ENCODE data around the gene GREB1. TPM values are rescaled to one million over a fixed set of nuclear protein-coding genes. Genes with fewer than 3 reads are reported as not detected.

GREB1 gene
- total RNA-seq, 1 donor from 2014 or later, result 2.3 TPM

DNA sequence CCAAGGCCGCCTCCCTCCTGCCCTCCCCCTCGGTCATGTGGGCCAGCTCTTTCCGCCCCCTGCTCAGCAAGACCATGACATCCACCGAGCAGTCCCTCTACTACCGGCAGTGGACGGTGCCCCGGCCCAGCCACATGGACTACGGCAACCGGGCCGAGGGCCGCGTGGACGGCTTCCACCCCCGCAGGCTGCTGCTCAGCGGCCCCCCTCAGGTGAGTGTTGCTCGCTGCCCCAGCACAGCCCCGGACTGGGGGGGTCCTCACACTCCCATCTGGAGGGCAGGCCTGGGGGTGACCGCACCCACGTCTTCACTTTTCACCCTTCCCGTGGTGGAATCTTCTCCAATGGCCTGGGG is 84.8 kb downstream of the GREB1 start:
- no peak overlapping the region for H3K27ac ChIP-seq
- TF ChIP-seq, protein P1, sequence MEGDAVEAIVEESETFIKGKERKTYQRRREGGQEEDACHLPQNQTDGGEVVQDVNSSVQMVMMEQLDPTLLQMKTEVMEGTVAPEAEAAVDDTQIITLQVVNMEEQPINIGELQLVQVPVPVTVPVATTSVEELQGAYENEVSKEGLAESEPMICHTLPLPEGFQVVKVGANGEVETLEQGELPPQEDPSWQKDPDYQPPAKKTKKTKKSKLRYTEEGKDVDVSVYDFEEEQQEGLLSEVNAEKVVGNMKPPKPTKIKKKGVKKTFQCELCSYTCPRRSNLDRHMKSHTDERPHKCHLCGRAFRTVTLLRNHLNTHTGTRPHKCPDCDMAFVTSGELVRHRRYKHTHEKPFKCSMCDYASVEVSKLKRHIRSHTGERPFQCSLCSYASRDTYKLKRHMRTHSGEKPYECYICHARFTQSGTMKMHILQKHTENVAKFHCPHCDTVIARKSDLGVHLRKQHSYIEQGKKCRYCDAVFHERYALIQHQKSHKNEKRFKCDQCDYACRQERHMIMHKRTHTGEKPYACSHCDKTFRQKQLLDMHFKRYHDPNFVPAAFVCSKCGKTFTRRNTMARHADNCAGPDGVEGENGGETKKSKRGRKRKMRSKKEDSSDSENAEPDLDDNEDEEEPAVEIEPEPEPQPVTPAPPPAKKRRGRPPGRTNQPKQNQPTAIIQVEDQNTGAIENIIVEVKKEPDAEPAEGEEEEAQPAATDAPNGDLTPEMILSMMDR (IDR thresholded peaks at IDR 0.05), result no peak
- H3K4me1 ChIP-seq, result no peaks in the 10 kb centered on the region
- DNase-seq (no peak), ATAC-seq (no peak)
- H3K27me3 ChIP-seq (ENCODE audit: low read depth), result no peaks in the 10 kb centered on the region
- intact Hi-C loops (cut with DNase I), result no loop called here
- no peak overlapping the region for H3K4me3 ChIP-seq
- H3K36me3 ChIP-seq, result no peaks in the 10 kb centered on the region
- no peaks in the 10 kb centered on the region for H3K9me3 ChIP-seq

DNA sequence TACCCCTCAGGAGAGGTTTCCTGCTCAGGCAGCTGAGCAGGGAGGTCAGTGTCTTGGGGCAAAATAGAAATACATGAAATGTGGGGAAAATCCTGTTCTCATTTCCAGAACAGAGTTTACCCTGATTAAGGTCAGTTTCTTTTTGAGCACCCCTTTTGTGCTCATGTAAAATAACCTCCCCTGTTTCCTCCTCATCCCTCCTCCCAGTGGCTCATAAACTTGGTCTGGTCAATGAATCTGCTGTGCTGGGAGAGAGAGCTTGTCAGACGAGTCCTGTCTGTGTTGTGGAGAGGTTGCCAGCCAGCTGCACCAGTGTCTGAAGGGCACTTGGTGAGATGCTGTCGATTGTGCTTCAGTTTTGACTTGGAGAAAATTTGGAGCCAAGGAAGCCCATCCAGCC is 87.6 kb downstream of the GREB1 start:
- no peaks in the 10 kb centered on the region for H3K4me1 ChIP-seq
- H3K27ac ChIP-seq, result no peak overlapping the region
- no peak for DNase-seq
- no peak overlapping the region for H3K4me3 ChIP-seq
- intact Hi-C loops (cut with DNase I), result no loop called here
- no peak for ATAC-seq
- TF ChIP-seq, protein P1 (IDR thresholded peaks at IDR 0.05), result no peak
- H3K9me3 ChIP-seq, result no peaks in the 10 kb centered on the region
- H3K27me3 ChIP-seq (ENCODE audit: low read depth), result no peaks in the 10 kb centered on the region
- H3K36me3 ChIP-seq, result no peaks in the 10 kb centered on the region

DNA sequence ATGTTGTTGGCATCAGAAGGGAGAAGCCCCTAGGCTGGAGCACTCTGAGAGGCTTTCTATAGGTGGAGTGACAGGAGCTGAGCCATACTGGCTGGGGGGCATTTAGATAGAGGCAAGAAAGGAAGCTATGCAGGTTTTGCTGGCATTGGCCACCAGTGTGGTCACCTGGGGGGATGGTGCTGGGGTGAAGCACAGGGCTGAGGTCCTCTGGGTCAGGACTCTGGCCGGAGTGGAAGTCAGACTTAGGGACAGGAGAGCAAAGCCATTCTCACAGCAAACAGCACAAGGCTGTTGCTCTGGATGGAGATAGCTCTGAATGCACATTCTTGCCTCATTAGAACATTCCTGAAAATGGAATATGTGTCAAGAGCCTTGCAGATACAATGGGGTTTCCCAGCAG is 88.8 kb downstream of the GREB1 start:
- H3K27ac ChIP-seq, result no peak overlapping the region
- TF ChIP-seq, protein P1 (IDR thresholded peaks at IDR 0.05), result no peak
- no peaks in the 10 kb centered on the region for H3K9me3 ChIP-seq
- no peaks in the 10 kb centered on the region for H3K27me3 ChIP-seq (ENCODE audit: low read depth)
- ATAC-seq, result no peak
- no peak for DNase-seq
- intact Hi-C loops (cut with DNase I), result no loop called here
- H3K36me3 ChIP-seq, result no peaks in the 10 kb centered on the region
- no peak overlapping the region for H3K4me3 ChIP-seq
- H3K4me1 ChIP-seq, result no peaks in the 10 kb centered on the region

DNA sequence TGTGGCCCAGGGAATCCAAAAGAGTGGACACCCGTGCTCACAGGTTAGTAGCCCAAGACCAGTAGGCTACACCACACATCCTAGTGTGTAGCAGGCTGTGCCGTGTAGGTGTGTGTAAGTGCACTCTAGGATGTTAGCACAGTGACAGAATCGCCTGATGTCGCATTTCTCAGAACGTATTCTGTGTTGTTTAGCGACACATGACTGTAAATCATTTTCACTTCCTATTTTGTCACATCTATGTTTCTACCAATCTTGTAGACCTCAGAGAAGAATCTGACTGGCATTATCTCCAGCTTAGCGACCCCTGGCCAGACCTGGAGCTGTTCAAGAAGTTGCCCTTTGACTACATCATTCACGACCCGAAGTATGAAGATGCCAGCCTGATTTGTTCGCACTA is 91.0 kb downstream of the GREB1 start:
- no peak overlapping the region for H3K4me3 ChIP-seq
- no peaks in the 10 kb centered on the region for H3K27me3 ChIP-seq (ENCODE audit: low read depth)
- TF ChIP-seq, protein P1 (IDR thresholded peaks at IDR 0.05), result no peak
- H3K36me3 ChIP-seq, result no peaks in the 10 kb centered on the region
- ATAC-seq (no peak), DNase-seq (no peak)
- intact Hi-C loops (cut with DNase I), result no loop called here
- no peaks in the 10 kb centered on the region for H3K4me1 ChIP-seq
- no peak overlapping the region for H3K27ac ChIP-seq
- no peaks in the 10 kb centered on the region for H3K9me3 ChIP-seq

DNA sequence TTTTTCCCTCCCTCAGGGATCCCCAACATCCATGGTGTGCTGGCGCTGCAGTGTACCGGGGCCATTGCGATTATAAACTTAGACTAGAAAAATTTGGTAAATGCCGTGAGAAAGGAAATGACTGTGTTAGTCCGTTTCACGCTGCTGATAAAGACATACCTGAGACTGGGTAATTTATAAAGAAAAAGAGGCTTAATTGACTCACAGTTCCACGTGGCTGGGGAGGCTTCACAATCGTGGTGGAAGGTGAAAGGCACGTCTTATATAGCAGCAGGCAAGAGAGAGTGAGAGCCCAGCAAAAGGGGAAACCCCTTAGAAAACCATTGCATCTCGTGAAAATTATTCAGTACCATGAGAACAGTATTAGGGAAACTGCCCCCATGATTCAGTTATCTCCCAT is 91.8 kb downstream of the GREB1 start:
- Histone ChIP-seq H3K4me3 (no peak overlapping the region), H3K9me3 (no peaks in the 10 kb centered on the region), H3K27ac (no peak overlapping the region), H3K27me3 (ENCODE audit: low read depth) (no peaks in the 10 kb centered on the region), H3K36me3 (no peaks in the 10 kb centered on the region), H3K4me1 (no peaks in the 10 kb centered on the region)
- TF ChIP-seq, protein P1 (IDR thresholded peaks at IDR 0.05), result no peak
- DNase-seq (no peak), ATAC-seq (no peak)
- intact Hi-C loops (cut with DNase I), result no loop called here

DNA sequence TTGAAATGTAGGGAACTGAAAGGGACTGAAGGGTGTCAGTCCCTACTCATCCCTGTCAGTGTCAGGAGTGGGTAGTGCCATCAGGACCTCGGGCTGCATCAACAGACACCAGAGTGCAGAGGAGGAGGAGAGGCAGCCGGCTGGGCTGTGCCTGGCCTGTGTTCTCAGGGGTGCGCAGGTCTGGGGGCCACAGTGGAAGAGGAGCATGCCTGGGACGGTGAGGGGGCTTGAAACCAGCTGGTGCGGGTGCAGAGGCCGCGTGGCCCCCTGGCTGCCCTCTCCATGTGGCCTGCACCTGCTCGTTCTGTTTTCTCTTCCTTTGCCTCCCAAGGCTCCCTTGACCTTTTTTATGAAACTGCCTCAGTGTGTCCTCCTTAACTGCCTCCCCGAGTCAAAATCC is 94.8 kb downstream of the GREB1 start:
- DNase-seq (no peak), ATAC-seq (no peak)
- Histone ChIP-seq H3K4me1 (no peaks in the 10 kb centered on the region), H3K36me3 (no peaks in the 10 kb centered on the region), H3K9me3 (no peaks in the 10 kb centered on the region), H3K27ac (no peak overlapping the region), H3K4me3 (no peak overlapping the region), H3K27me3 (ENCODE audit: low read depth) (no peaks in the 10 kb centered on the region)
- intact Hi-C loops (cut with DNase I), result no loop called here
- TF ChIP-seq, protein P1 (IDR thresholded peaks at IDR 0.05), result no peak
